WI38 (cell line): ENCODE results near the gene EMX1.

Experiments used
- H3K4me3 ChIP-seq: 2 replicates; pipeline ENCODE4 v1.5.1; 2011; ENCODE audit warnings: low read depth, mild to moderate bottlenecking, control low read depth, low read length
- TF ChIP-seq, protein P1 (sequence below): IDR thresholded peaks from 2 replicates; pipeline ENCODE4 v1.5.1; 2012; ENCODE audit warnings: low read depth, mild to moderate bottlenecking, control low read depth, low read length

EMX1 gene

DNA sequence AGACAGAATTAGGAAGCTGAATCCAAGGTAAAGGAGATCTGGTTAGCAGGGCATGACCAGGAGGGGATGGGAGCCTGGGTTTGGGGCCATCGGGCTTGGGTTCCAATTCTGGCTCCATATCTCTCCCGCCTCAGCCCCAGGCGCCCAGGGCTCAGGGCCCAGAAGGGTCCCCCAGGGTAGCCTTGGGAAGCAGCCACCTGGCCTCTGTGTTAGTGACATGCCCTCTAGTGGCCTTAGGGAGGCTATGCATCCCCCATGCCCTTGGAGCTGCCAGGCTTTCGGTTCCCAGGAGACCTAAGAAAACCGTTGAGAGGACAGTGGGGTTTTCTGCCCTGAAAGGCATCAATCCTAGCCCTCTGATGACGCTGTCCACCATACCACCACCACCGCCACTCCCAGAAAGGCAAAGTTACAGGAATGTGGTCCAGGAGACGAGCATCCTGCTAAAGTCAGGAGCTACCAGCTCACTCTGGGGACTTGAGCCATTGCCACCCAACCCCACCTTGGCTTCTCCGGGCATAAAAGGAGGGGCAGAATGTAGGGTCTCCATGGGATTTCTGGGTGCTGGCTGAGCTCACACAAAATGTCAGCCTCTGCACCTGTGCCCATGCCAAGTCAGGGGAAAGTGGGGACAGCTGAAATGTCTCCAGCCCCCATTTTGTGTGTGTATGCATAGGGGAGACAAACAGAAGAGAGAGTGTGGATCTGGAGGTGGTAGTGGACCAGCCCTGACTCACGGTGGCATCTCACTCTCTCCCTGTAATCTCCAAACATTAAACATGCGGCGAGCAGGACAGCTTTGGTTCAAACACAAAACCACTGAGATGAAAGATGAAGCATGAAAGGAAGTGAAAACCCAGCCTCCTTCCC, 56.5 kb downstream of the EMX1 start:
- no peak overlapping the region for H3K4me3 ChIP-seq
- TF ChIP-seq, protein P1, sequence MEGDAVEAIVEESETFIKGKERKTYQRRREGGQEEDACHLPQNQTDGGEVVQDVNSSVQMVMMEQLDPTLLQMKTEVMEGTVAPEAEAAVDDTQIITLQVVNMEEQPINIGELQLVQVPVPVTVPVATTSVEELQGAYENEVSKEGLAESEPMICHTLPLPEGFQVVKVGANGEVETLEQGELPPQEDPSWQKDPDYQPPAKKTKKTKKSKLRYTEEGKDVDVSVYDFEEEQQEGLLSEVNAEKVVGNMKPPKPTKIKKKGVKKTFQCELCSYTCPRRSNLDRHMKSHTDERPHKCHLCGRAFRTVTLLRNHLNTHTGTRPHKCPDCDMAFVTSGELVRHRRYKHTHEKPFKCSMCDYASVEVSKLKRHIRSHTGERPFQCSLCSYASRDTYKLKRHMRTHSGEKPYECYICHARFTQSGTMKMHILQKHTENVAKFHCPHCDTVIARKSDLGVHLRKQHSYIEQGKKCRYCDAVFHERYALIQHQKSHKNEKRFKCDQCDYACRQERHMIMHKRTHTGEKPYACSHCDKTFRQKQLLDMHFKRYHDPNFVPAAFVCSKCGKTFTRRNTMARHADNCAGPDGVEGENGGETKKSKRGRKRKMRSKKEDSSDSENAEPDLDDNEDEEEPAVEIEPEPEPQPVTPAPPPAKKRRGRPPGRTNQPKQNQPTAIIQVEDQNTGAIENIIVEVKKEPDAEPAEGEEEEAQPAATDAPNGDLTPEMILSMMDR: peak; percentile 94

DNA sequence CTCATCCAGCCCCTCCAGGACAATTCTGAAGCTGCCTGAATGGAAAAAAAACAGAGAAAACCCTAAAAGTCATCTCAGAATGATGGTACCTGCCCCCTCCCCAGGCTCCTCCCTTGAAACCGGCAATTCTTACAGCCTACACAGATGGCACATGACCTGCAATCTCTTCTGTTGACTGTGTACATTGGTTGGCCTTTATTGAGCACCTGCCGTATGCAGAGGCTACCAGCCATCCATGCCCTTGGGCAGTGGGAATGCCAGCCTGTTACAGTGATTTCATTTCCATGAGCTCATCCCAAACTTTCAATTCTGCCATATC, 57.1 kb downstream of the EMX1 start:
- TF ChIP-seq, protein P1: no peak
- no peak overlapping the region for H3K4me3 ChIP-seq

DNA sequence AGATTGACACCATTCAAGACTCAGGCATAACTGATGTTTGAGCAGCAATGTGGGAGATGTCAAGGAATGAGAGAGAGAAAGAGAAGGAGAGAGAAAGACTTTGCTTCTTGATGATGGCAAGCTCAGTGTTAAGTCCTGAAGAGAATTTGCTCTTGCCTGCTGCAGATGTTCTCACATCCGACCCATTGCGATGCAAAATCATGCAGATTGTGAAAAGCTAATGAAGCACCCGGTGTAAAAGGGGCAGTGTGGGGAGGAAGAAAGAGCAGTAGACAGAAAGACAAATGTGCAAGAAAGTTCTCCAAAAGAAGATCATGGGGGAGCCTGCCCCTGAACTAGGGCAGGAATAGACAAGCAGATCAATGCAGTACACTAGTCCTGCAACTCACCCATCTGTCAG, 57.7 kb downstream of the EMX1 start:
- TF ChIP-seq, protein P1: no peak
- no peak overlapping the region for H3K4me3 ChIP-seq

DNA sequence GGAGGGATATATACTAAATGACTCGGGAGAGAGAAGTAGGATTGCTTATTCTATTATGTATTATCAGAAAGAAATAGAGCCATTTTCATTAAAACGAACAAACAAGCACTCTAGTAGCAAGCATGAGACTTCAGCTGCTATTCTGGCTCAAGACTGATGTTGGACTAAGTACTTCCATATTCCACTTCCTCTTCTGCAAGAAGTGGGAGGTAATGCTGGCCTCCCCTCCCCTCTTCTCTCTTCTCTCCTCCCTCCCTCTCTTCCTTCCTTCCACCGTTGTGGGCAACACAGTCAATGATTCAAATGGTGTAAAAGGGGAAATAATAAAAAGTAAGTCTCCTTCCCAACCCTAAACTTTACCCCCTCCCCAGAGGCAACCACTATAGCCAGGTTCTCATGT, 62.6 kb downstream of the EMX1 start:
- no peak overlapping the region for H3K4me3 ChIP-seq
- TF ChIP-seq, protein P1: no peak

DNA sequence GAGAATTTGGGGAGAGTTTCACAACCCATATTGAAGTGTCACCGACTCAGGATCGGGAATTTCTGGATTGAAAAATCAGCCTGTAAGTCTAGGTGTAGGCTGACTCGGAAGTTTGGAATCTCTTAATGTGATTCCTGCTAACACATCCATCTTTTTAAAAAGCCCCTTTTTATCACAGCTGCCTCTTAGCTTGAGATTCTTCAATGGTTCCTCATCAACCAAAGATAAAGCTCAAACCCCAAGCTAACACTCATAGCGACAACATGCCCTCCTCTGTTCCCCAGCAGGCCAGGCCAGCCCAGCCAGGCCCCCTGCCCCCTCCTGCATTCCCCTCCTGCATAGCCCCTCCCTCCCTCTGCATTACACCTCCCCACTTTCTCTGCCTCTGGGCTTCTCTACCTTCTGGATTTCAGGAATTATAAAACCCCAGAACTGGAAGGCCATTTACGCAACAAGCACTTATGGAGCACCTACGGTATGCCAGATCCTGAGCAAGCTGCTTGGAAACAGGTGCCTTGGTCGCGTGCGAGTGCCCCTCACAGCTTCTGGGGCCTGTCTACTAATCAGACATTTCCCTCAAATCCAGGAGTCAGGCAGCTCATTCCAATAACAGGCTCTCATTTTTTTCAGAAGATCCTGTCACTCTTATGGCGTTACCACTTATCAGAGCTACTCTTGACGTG, 63.4 kb downstream of the EMX1 start:
- TF ChIP-seq, protein P1: no peak
- H3K4me3 ChIP-seq: no peak overlapping the region

DNA sequence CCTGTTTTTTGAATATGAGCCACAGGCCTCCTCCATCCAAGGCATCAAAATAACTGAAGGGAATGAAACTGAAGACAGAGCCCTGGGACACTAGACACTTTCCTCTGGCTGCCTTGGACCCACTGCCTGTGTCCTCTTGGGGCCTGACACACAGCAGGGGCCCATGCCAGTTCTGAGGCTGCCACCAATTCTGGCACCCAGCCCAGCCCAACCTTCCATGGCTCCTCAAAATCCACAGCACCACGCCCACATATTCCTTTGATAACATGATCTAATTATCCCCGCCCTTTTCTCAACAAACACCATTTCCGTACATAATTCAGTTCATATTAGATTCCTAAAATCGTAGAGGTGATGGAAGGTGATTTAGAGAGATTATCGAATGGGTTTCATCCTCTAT, 64.2 kb downstream of the EMX1 start:
- TF ChIP-seq, protein P1: no peak

DNA sequence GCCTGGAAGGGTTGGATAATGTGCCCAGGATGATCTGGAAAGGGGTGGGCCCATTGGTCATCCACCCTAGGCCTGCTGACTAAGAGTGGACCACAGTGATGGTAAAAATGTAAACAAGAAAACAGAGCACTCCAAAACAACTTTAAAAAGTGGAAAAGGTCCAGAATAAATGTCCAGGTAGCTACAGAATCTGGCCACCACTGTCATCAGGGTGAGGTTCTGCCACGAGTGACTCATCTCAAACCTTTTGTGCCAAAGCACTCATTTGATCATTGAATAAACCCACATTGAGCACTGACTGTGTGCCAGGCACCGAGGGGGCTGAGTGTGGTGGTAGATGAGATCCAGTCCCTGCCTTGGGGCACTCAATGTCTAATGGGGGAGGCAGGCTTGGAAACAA, 64.9 kb downstream of the EMX1 start:
- TF ChIP-seq, protein P1: no peak
- H3K4me3 ChIP-seq: no peak overlapping the region

More for the DNA sequence above, 64.2 kb downstream of the EMX1 start:
- H3K4me3 ChIP-seq: no peak overlapping the region
